DOHH2 (cell line): ENCODE results near the gene HOXD8.

Source experiments
- H3F3A ChIP-seq: fragments of 200-600 bp; sonication (generic), shearing (Covaris generic); 2 replicates; pipeline ENCODE4 v1.6.0; 2016; ENCODE audit warnings: antibody characterized with exemption, mild to moderate bottlenecking; ENCODE audit not compliant: control insufficient read depth, insufficient read depth
- H3K27ac ChIP-seq: fragments of 200-600 bp; sonication (generic); 2 replicates; pipeline ENCODE4 v1.5.1; 2014; ENCODE audit warnings: low read depth, mild to moderate bottlenecking, low read length, moderate library complexity
- H3K27me3 ChIP-seq: fragments of 200-600 bp; sonication (generic); 2 replicates; pipeline ENCODE4 v1.6.1; 2014; ENCODE audit warnings: mild to moderate bottlenecking, low read length, mixed read lengths; ENCODE audit not compliant: control insufficient read depth
- H3K36me3 ChIP-seq: fragments of 200-600 bp; sonication (generic); 2 replicates; pipeline ENCODE4 v1.6.1; 2014; ENCODE audit warnings: mild to moderate bottlenecking, low read length, moderate library complexity, mixed read lengths; ENCODE audit not compliant: control insufficient read depth
- H3K4me1 ChIP-seq: fragments of 200-600 bp; sonication (generic); 2 replicates; pipeline ENCODE4 v1.6.1; 2014; ENCODE audit warnings: mild to moderate bottlenecking, low read length, mixed read lengths; ENCODE audit not compliant: control insufficient read depth
- H3K4me2 ChIP-seq: fragments of 200-600 bp; sonication (generic); 2 replicates; pipeline ENCODE4 v1.6.0; 2014; ENCODE audit warnings: mild to moderate bottlenecking, low read length, moderate library complexity
- H3K4me3 ChIP-seq: fragments of 200-600 bp; sonication (generic); 2 replicates; pipeline ENCODE4 v1.5.1; 2014; ENCODE audit warnings: mild to moderate bottlenecking, low read length, mixed read lengths
- H3K79me2 ChIP-seq: fragments of 200-600 bp; sonication (generic); 2 replicates; pipeline ENCODE4 v1.6.1; 2014; ENCODE audit warnings: mild to moderate bottlenecking, low read length, mixed read lengths; ENCODE audit not compliant: control insufficient read depth
- H3K9me2 ChIP-seq: fragments of 200-600 bp; sonication (generic); replicated peaks from 2 replicates; pipeline ENCODE4 v1.6.1; 2014; ENCODE audit warnings: mild to moderate bottlenecking, low read length, mixed read lengths; ENCODE audit not compliant: control insufficient read depth
- H3K9me3 ChIP-seq: fragments of 200-600 bp; sonication (generic); 2 replicates; pipeline ENCODE4 v1.6.1; 2014; ENCODE audit warnings: antibody characterized with exemption, low read length, mixed read lengths; ENCODE audit not compliant: control insufficient read depth, insufficient read depth
- H4K20me1 ChIP-seq: fragments of 200-600 bp; sonication (generic); 2 replicates; pipeline ENCODE4 v1.6.0; 2014; ENCODE audit warnings: low read depth, mild to moderate bottlenecking, antibody characterized with exemption, low read length, moderate library complexity; ENCODE audit not compliant: control insufficient read depth, insufficient read depth
- CTCF ChIP-seq: fragments of 200-600 bp; sonication (generic); IDR thresholded peaks from one replicate; pipeline ENCODE4 v1.5.1; 2014; ENCODE audit warnings: antibody characterized with exemption, mild to moderate bottlenecking, low read depth, low read length; ENCODE audit not compliant: poor library complexity, severe bottlenecking
- EZH2phosphoT487 ChIP-seq: fragments of 200-600 bp; sonication (generic); IDR thresholded peaks from 2 replicates; pipeline ENCODE4 v1.6.1; 2017; ENCODE audit warnings: borderline replicate concordance, mild to moderate bottlenecking, antibody characterized with exemption, low read length, moderate library complexity, mixed read lengths

The HOXD8 gene

DNA sequence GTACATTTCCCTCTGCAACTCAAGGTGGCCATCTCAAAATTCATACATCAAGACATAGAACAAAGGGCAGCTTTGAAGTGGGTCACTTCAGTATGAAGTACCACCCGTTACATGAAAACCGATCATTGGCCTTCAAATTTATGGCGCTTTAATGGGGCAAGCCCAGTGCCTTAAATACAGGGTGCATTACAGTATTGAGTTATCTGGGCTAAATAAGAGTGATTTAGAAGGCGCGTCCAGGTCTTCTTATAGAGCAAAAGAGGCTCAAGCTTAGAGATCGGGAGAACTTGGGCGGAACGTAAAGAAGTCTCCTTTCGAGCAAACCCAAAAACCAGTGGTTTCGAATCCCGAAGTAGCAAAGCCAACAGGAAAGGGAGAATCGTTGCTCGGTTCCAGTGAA, 34.7 kb downstream of the HOXD8 start:
- Histone ChIP-seq H3K79me2 (no peaks in the 10 kb centered on the region), H3K27ac (no peak overlapping the region), H3K4me2 (no peak overlapping the region), H4K20me1 (no peaks in the 10 kb centered on the region), H3K27me3 (no peaks in the 10 kb centered on the region), H3K9me3 (no peaks in the 10 kb centered on the region; the same call in 1 of the 2 replicates), H3K4me3 (no peak overlapping the region), H3K9me2 (no peaks in the 10 kb centered on the region), H3F3A (no peaks in the 10 kb centered on the region), H3K36me3 (no peaks in the 10 kb centered on the region), H3K4me1 (no peaks in the 10 kb centered on the region)
- no peak for TF ChIP-seq CTCF
- no peak for TF ChIP-seq EZH2phosphoT487

DNA sequence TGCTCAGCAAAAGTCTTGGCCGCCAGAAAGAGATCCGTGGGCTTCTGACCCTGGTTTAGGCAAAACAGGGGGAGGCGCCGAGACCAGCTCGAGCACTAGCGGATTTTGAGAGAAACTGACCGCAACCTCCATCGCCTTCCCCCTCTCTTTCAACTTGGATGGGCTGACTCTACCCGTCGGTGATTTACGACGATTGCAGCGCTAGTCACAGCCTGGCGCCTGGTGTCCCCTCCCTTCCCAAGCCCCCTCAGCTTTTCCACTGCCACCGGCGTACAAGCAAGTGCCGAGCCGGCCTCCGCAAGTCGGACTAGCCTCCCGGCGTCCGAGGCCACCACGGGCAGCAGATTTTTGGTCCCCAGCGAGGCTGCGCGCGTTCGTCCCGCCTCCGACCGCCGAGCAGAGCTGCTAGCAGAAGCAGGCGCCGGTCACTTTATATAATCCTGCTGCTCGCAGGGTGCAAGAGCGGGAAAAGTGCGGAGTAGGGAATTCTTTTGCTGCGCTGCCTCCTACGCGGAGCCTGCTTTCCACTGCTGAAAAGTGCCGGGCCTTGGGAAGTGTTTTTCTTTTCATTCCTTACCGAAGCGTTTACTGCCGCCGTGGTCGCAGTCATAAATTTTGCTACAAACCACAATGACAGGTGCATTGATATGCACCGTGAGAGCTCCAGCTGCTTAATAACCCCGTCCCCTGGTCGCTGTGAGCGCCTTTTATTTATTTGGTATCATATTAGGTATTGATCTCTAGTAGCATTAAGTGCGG, 35.3 kb downstream of the HOXD8 start:
- H4K20me1 ChIP-seq, result no peaks in the 10 kb centered on the region
- no peaks in the 10 kb centered on the region for H3K36me3 ChIP-seq
- no peak overlapping the region for H3K27ac ChIP-seq
- H3K4me2 ChIP-seq, result no peak overlapping the region
- no peaks in the 10 kb centered on the region for H3K4me1 ChIP-seq
- no peaks in the 10 kb centered on the region for H3K9me2 ChIP-seq
- TF ChIP-seq CTCF (no peak), EZH2phosphoT487 (no peak)
- no peaks in the 10 kb centered on the region for H3F3A ChIP-seq
- H3K79me2 ChIP-seq, result no peaks in the 10 kb centered on the region
- no peaks in the 10 kb centered on the region for H3K27me3 ChIP-seq
- H3K9me3 ChIP-seq, result no peaks in the 10 kb centered on the region; the same call in 1 of the 2 replicates
- H3K4me3 ChIP-seq, result no peak overlapping the region

DNA sequence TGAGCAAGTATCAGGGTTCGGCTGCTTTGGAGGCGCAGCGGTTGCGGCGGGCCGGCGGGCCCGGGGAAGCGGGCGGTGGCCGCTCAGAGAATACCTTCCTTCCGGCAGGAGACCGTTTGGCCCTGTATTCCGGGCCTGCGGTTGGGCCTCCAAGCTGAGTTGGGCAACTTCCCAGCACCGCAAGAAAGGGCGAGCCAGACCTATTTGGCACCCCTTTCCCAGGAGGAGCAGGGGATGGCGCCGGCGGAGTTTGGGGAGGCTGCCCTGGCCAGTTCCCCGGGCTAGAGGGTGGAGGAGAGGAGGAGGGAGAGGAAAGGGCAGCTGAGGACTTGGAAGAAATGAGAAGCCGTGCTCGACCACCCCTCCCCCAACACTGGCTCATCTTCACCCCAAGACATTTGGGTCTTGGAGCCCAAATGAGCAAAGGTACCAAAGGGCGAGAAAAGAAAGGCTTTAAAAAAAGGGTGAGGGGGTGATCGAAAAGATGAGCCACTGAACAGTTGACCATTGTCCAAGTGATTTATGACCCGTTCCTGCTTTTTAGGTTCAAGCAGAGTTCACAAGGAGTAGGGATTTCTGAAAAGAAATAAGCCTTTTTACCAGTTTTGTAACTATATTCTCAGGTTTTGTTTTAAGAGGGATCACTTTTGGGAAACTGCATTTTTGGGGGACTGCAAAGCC, 36.0 kb downstream of the HOXD8 start:
- Histone ChIP-seq H4K20me1 (no peaks in the 10 kb centered on the region), H3K79me2 (no peaks in the 10 kb centered on the region), H3K9me2 (no peaks in the 10 kb centered on the region), H3K4me3 (no peak overlapping the region), H3K4me2 (no peak overlapping the region), H3K9me3 (no peaks in the 10 kb centered on the region; the same call in 1 of the 2 replicates), H3K27me3 (no peaks in the 10 kb centered on the region), H3F3A (no peaks in the 10 kb centered on the region), H3K36me3 (no peaks in the 10 kb centered on the region), H3K27ac (no peak overlapping the region), H3K4me1 (no peaks in the 10 kb centered on the region)
- TF ChIP-seq EZH2phosphoT487 (no peak), CTCF (no peak)
